Cerebellar cortex (tissue), 1 donor: Measurements from ENCODE around the gene RAB40AL.

Experiments used
- DNase-seq: peaks from one replicate; pipeline ENCODE4 v3.0.0-alpha.2; 2015; ENCODE audit warnings: low spot score

Gene RAB40AL

DNA sequence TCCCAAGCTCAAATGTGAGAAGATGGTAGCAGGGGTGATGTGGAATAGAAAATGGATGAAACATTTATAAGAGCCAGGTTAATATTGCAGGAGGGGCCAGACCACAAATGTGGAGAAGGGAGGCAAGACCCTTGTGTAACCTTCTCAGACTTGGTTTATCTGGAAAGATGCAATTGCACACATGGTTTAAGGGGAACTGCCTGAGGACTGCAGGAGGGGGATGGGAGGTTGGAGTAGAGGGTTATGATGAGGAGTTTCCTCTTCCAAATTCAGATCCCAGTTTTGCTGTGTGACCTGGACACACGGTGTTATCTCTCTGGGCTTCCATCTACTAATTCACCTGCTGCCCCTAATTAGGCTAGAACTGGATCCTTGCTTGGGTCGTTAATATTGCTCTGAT is 46.1 kb downstream of the RAB40AL start:
- no peak for DNase-seq

DNA sequence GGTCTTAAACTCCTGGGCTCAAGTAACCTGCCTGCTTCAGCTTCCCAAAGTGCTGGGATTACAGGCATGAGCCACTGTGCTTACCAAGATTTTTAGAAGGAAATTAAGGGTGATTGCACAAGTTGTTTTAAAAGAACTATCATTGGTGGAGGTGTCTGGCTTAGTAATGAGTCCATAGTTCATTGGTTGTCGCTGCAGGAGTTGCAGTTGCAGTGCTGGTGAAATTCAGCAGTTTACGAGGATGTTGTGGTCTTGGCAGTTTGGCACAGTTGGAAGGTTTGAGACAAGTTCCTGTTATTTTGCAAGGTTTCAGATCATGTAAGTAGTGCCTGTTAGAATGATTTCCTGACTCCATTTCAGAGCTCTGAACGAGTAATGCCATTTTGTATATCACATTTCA is 48.1 kb downstream of the RAB40AL start:
- DNase-seq, result no peak
